Hypothalamus (tissue), 51 donors: Measurements from ENCODE around the gene ITGA2.
A peak's percentile ranks its signal among the peaks of the same experiment; 100 is the strongest.
"Not testable (repeated sequence)": the region's sequence is repeated elsewhere in the genome, so short reads cannot be mapped to it uniquely, and the experiment has no call there.

Source experiments
- DNase-seq, 51 donors: peaks; one replicate each; lab custom pipeline; 2025; lab: John Stamatoyannopoulos, UW

The ITGA2 gene

GRCh38 chr5:52989025-52989780 lies at the start of gene ITGA2:
Gene ITGA2 (plus strand): TSS chr5:52989352. CDS start chr5:52989469, 117 bp downstream.
- peak in 32 of 51 donors; percentile 4 to 65 (median 34) for DNase-seq

- no peak for DNase-seq
Observed at GRCh38 chr5:52943285-52943684, 45.9 kb upstream of the ITGA2 start.

DNA sequence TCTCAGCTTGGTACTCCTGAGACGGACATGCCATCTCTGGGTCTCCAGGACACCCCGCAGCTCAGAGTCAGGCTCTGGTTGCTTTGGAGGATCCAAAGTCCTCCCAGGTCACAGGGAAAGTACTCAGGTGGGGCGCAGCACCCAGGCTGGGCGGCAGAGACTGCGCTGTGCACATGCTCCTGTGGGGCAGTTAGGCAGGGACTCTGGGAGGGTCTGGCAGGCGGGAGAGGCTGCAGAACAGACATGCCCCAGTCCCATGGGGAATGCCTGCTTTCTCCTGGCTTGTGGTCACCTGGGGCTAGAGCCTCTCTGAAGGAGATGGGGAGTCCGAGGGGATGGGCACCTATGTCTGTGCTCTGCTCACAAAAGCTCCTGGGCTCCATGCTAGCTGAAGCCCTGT lies 45.3 kb upstream of the ITGA2 start:
- no peak for DNase-seq

GRCh38 chr5:52945040-52945439 lies 44.1 kb upstream of the ITGA2 start:
- no peak for DNase-seq

GRCh38 chr5:52947208-52947607 lies 41.9 kb upstream of the ITGA2 start:
- no peak for DNase-seq

DNA sequence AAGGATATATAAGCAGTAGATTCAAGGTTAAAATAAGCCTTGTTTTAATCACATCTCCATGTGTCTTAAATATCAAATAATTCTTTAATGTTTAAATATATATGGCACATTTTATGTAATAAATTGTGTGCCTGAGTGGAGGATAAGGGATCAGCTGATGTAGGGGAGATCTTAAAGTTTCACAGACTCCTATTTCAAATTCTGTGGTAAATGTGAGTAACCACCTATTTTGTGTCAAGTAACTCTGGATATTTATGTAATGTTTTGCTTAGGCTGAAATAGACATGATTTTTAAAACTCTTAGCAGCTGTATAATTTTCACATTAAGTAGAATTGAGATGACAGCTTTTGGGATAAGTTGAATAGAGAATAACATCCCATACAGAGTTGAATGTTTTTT lies 41.3 kb upstream of the ITGA2 start:
- DNase-seq: no peak

DNA sequence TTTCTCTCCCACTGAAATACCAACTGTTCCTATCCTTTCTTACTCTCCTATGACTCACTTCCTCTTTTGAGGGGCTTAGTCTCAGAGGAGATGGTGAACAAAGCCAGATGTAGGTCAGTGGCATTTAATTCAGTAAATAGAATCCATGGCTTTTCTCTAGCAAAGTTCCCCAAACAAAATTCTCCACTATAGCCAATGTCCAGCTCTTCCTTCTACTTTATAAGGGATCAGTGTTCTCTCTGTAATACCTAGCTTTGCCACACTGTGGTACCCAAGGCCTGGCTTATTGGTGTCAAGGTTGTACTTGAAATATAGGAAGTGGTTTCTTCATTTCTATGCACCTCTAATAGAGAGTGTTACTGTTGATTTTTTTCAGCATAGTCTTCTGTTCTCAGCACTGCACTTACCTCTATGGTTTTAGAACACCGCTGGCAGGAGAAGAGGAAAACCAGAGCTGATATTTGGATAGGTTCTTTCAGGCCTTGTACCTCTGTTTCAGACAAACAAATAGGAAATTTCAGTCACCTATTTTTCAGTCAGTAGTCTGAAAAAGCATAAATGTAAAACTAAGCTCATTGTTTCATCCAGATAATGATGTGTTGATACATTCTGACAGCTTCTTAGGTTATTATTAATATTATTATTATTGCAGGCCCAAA lies 40.6 kb upstream of the ITGA2 start:
- DNase-seq: peak in 35 of 51 donors; percentile 0 to 78 (median 21)

- no peak for DNase-seq
Observed at GRCh38 chr5:52950686-52951085, 38.5 kb upstream of the ITGA2 start.

- no peak for DNase-seq
Observed at GRCh38 chr5:52952483-52952882, 36.7 kb upstream of the ITGA2 start.

DNA sequence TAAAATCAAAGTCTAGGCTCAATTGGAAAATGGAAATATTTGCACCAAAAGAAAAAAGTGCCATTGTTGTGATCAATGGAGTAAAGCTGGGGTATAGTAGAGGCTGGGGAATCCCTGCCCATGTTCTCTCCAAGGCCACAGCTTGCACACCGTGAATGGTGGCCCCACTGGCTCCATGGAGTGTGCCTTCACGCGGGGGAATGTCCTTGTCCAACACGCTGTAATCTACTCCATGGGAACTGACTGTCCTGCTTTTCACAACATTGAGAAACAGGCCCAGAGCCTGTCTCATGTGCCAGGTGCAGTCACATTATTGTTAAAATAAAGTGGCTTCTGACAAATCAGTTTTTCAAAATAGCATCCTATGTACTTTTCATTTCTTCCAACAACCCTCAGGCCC lies 33.1 kb upstream of the ITGA2 start:
- DNase-seq: no peak

- no peak for DNase-seq
Observed at GRCh38 chr5:52956915-52957747, 32.0 kb upstream of the ITGA2 start.

GRCh38 chr5:52961274-52961681 lies 27.9 kb upstream of the ITGA2 start:
- DNase-seq: no peak

GRCh38 chr5:52963636-52964035 lies 25.5 kb upstream of the ITGA2 start:
- DNase-seq: no peak

- DNase-seq: no peak
Observed at GRCh38 chr5:52964138-52964537, 25.0 kb upstream of the ITGA2 start.

DNA sequence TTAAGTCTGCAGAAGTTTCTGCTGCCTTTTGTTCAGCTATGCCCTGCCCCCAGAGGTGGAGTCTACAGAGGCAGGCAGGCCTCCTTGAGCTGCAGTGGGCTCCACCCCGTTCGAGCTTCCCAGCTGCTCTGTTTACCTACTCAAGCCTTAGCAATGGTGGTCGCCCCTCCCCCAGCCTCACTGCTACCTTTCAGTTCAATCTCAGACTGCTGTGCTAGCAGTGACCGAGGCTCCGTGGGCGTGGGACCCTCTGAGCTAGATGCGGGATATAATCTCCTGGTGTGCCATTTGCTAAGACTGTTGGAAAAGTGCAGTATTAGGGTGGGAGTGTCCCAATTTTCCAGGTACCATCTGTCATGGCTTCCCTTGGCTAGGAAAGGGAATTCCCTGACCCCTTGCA lies 13.0 kb upstream of the ITGA2 start:
- not testable (repeated sequence) for DNase-seq

- DNase-seq: no peak
Observed at GRCh38 chr5:52977264-52977897, 11.8 kb upstream of the ITGA2 start.

- no peak for DNase-seq
Observed at GRCh38 chr5:52981507-52981906, 7.6 kb upstream of the ITGA2 start.

GRCh38 chr5:52983731-52984636 lies 5.2 kb upstream of the ITGA2 start:
- DNase-seq: no peak

DNA sequence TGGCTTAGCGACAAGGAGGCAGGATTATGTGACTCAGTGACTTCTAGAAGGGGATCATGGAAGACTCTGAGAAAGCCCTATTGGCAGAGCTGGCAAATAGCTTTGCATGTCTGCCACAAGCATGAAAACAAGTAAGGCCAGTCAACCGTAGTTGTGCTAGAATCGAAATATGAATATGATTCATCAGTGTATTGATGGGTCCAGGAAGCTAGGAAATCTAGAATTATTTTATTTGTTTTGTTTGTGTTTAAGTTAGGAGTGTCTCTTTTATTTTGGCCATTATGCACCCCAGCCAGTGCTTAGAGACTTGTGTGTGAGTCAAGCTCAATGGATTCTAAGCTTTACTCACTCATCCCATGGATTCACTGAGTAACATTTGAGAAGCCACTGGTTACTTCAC lies 3.8 kb upstream of the ITGA2 start:
- DNase-seq: no peak
